Fibroblast of skin of back (primary cell): ENCODE measurements around the gene ASMT.
"Not testable (repeated sequence)": the region's sequence is repeated elsewhere in the genome, so short reads cannot be mapped to it uniquely, and the experiment has no call there.

Experiments used
- DNase-seq: peaks from one replicate; pipeline ENCODE4 v3.0.0-alpha.2; 2013

The ASMT gene

DNA sequence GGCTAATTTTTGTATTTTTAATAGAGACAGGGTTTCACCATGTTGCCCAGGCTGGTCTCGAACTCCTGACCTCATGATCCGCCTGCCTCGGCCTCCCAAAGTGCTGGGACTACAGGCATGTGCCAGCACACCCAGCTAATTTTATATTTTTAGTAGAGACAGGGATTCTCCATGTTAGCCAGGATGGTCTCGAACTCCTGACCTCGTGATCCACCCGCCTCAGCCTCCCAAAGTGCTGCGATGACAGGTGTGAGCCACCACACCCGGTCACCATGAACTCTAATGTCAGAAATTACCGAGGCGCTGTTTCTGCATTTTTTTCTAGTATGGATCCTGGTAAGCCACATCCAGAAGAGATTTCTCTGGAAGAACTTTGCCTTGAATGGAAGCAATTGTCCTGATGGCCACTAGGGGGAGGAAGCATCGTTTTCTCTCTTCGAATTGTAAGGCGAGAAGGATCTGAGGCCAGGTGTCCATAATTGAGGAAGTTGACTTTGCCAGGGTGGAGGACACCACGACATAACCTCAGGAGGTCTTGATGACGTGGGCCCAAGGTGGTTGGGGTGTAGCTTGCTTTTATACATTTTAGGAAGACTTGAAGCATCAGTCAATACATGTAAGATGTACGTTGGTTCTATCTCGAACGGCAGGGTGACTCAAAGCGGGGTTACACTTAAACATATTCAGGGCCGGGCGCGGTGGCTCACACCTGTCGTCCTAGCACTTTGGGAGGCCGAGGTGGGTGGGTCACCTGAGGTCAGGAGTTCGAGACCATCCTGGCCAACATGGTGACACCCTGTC, 37.4 kb downstream of the ASMT start:
- DNase-seq = peak; percentile 47

DNA sequence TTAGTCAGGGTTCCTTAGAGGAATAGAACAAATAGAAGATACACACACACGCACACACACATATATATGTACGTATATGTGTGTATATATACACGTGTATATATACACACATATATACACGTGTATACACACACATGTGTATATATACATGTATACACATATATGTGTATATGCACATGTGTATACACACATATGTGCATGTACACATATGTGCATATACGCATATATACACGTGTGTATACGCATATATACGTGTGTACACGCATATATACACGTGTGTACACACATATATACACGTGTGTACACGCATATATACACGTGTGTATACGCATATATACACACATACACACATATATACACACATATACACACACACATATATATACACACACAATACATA, 41.5 kb downstream of the ASMT start:
- DNase-seq = no peak

DNA sequence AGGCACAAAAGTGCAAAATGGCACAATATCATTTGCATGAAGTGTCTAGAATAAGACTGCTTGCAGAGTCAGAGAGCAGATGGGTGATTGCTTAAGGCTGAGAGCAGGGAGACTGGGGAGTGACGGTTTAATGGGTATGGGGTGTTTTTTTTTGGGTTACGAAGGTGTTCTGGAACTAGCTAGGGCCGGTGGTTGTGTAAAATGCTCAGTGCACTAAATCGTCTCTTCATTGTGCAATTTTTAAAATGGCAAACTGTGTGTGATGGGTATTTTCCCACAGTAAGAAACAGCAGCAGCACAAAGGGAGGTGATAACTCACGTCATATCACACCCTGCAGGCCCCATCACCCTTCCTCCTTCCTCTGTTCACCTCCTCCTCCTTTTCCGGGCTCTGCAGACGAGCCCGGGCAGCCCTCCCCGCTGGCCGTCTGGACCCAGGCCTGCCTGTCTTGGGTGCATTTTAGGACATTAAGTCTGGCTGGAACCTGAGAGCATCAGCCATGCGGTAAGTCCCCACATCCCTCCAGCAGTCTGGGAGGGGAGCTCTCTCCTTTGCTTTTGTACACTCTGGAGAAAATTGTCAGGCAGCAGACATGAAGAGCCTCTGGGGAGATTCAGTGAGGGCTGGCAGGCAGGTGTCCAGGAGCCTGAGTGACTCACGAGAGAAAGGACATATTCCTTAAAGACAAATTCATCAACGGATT, 42.7 kb downstream of the ASMT start:
- DNase-seq = peak; percentile 15

DNA sequence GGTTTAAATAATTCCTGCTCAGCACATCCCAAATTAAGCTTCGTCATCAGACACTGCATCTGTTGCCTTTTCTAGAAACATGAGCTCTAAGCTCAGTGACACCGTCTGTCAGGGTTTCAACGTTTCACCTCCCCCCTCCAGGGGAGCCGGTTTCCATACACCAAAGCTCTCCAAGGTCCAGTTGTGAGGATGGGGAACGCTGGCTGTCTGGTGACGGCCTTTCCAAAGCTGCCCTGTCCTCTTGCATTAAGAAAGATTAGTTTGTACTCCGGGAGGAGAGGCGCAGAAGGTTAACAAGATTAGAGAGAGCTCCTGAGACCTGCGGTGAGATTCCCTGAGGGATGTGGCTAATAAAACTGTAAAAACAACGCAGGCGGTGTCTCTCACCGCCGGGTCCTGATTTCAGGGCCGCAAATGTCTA, 43.2 kb downstream of the ASMT start:
- DNase-seq = no peak

DNA sequence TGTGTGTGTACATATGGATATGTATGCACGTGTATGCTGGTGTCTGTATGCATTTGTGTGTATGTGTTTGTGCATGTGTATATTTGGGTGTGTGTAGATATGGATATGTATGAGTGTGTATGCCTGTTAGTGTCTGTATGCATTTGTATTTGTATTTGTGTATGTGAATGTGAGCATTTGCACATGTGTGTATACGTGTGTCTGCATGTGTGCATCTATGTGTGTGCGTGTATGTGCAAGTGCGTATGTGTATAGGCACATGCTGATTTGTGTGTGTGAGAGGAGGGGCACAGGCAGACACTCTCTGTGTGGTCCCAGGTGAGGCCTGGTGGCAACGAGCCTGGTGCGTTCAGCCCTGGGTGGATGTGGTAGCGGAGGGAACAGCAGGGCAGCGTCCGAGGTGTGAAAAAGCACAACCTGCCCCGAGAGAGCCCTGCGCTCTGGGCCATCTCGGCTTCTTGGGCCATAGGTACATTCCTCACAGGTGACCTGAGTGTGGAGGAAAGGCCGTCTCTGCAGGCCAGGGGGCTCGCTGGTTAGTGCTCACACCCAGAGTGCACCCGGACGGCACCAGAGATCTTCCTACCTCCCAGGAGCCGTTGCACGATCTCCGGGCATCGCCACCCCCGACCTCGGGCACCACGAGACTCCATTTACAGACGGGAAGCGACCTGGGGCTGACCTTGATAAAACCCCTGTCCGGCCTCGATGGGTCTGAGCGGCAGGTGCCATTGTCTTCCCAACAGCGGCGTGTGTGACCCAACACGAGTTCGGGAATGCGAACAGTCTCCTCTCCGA, 45.0 kb downstream of the ASMT start:
- DNase-seq = no peak

DNA sequence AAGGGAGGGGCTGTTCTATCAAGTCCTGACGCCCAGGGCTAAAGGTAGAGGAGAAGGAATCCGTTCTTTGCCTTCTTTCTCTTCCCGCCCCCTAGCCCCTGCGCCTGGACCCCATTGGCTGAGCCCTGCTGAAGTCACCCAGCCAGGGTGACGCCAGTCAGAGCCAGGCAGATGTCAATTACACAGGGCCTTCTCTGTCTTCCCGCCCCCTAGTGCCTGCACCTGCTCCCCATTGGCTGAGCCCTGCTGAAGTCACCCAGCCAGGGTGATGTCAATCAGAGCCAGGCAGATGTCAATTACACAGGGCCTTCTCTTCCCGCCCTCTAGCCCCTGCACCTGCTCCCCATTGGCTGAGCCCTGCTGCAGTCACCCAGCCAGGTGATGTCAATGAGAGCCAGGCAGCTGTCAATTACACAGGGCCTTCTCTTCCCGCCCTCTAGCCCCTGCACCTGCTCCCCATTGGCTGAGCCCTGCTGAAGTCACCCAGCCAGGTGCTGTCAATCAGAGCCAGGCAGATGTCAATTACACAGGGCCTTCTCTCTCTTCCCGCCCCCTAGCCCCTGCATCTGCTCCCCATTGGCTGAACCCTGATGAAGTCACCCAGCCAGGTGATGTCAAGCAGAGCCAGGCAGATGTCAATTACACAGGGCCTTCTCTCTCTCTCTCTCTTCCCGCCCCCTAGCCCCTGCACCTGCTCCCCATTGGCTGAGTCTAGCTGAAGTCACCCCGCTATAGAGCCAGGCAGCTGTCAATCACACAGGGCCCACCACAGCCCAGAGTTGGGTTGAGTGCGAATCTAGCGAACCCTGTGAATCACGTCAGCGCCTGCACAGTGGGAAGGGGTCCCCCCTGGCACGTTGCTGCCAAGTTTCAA, 46.4 kb downstream of the ASMT start:
- DNase-seq = no peak

DNA sequence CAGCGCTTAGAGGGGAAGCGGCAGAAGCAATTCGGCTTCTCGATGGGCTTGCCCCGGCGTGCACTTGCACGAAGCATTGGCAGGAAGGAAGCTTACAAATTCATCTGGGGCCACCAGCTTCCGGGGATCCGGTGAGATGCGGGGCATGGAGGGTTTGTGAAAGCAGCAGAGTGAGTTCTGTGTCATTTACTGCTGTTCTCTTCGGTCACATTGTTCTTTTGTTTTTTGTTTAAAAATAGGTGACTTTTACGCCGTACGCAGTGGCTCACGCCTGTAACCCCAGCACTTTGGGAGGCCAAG, 47.0 kb downstream of the ASMT start:
- no peak for DNase-seq

DNA sequence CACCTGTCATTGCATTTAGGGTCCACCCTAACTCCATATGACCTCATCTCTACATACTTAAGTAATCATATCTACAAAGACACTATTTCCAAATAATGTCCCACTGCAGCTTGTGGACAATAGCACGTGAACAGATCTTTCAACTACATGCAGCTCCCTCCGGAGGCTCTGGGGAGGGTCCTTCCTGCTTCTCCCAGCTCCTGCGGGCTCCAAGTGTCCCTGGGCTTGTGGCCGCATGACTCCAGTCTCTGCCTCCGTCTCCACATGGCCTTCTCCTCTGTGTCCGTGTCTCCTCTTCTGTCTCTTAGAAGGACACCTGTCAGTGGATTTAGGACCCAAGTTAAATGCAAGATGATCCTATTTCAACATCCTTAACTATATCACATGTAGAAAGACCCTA, 52.7 kb downstream of the ASMT start:
- no peak for DNase-seq

DNA sequence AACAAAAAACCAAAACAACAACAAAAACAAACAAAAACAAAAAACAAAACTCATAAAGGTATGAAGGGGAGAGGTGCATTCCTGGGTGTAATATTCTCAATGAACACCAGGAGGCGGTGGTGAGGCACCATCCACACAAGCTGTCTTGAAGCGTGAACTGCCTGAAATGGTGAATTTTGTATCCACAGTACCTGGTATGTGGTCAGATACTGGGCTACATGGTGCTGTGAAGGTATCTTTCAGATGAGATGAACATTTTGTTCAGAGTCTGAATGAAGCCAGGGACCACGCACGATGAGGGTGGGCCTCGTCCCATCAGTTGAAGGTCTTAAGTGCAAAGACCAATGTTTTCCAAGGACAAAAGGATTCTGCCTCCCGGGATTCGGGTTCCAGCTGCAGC, 58.5 kb downstream of the ASMT start:
- DNase-seq = peak; percentile 26

DNA sequence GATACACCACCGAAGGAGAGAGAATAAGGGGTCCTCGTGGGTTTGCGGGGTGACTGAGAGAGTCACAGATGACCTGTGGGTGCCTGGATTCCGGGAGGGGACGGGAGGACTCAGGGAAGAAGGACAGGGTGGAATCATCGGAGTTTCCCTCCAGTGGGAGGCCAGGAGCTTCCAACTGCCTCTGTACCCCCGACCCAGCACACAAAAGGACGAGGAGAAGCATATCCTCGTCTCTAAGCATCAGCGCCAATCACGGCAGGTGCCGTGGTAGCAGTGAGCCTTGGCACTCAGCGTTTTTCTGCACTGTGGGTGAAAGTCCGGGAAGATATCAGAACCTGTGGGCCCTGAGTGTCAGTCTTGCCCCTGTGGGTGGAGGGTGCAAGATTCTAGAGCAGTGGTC, 62.0 kb downstream of the ASMT start:
- DNase-seq = no peak

DNA sequence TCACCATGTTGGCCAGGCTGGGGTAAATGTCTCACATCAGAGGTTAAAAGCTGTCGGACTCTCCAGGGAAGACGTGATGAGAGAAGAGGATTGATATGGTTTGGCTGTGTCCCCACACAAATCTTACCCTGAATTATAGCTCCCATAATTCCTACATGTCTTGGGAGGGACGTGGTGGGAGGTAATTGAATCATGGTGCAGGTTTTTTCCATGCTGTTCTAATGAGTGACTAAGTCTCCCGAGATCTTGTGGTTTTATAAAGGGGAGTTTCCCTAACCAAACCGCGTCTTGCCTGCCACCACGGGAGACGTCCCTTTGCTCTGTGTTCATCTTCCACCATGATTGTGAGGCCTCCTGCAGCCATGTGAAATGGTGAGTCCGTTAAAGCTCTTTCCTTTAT, 64.4 kb downstream of the ASMT start:
- DNase-seq = peak; percentile 60

DNA sequence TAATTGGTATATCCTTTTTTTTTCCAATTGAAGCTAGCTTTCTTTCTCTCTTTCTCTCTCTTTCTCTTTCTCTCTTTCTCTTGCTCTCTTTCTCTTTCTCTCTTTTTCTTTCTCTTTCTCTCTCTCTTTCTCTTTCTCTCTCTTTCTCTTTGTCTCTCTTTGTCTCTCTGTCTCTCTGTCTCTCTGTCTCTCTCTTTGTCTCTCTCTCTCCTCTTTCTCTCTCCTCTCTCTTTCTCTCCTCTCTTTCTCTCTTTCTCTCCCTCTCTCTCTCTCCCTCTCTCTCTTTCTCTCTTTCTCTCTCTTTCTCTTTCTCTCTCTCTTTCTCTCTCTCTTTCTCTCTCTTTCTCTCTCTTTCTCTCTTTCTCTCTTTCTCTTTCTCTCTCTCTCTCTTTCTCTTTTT, 66.6 kb downstream of the ASMT start:
- DNase-seq = no peak

DNA sequence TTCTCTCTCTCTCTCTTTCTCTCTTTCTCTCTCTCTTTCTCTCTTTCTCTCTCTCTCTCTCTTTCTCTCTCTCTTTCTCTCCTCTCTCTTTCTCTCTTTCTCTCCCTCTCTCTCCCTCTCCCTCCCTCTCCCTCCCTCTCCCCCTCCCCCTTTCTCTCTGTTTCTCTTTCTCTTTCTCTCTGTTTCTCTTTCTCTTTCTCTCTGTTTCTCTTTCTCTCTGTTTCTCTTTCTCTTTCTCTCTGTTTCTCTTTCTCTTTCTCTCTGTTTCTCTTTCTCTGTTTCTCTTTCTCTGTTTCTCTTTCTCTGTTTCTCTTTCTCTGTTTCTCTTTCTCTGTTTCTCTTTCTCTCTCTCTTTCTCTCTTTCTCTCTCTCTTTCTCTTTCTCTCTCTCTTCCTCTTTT, 67.0 kb downstream of the ASMT start:
- not testable (repeated sequence) for DNase-seq

DNA sequence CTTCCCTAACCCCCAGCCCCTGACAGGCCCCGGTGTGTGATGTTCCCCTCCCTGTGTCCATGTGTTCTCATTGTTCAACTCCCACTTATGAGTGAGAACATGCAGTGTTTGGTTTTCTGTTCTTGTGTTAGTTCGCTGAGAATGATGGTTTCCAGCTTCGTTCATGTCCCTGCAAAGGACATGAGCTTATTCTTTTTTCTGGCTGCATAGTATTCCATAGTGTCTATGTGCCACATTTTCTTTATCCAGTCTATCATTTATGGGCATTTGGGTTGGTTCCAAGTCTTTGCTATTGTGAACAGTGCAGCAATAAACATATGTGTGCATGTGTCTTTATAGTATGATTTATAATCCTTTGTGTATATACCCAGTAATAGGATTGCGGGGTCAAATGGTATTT, 67.6 kb downstream of the ASMT start:
- not testable (repeated sequence) for DNase-seq

DNA sequence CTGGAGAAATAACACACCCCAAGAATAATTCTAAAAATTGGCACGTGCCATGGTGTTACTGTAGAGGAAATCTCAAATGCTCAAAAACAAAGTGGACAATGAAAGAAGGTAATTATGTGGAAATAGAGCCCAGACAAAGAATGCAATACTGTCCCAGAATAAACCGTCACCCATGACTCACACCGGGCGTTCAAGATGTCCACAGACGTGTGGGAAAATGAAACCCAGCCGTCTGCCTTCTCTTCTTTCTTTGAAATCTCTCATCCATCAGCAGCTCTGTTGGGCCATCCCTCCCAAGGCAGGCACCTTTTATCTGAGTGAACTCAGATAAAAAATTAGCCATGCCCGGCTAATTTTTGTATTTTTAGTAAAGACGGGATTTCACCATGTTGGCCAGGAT, 70.0 kb downstream of the ASMT start:
- not testable (repeated sequence) for DNase-seq

DNA sequence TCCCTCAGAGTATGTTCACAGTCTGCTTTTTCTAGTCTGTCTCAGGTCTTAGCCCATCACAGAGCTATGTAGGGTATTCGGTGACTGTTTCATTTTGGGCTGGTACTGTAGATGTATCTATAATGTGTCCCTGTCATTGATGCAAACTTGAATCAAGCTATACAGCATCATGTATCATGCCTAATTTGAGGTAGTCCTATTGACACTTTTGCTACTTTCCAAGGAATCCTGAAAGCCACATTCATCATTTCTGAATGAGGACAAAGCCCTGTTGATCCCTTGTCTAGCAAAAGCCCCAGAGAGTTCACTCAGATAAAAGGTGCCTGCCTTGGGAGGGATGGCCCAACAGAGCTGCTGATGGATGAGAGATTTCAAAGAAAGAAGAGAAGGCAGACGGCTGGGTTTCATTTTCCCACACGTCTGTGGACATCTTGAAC, 70.6 kb downstream of the ASMT start:
- DNase-seq = peak; percentile 15

DNA sequence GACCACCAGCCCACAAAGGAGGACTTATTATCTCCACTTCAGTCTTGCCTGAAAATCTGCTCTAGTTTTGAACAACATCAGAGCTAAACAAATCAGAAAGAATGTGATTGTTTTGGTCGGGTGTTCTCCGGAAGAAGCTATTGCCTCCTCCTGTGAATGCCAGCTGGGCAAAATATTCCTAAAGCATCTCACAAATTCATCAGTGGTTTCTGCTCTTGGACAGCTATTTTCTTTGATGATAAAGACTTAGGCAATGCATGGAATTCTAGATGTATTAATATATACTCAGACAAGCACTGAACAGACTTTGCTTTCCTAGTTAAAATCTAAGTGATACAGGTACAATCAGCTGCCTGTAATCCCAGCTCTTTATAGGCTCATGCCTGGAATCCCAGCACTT, 71.8 kb downstream of the ASMT start:
- peak; percentile 84 for DNase-seq
